Measurements from ENCODE around the gene NDUFA7. TPM values are rescaled to one million over a fixed set of nuclear protein-coding genes. Genes with fewer than 3 reads are reported as not detected.
"Not testable (repeated sequence)": the region's sequence is repeated elsewhere in the genome, so short reads cannot be mapped to it uniquely, and the experiment has no call there.

Gene NDUFA7
- total RNA-seq, 1 donor = 50.9 TPM

GRCh38 chr19:8322638-8322997 is 1.4 kb upstream of the NDUFA7 start:
- no peak for DNase-seq (ENCODE audit: low read depth in 2 of 3, low spot score in 2 of 3)

GRCh38 chr19:8321986-8322637 is 937 bp upstream of the NDUFA7 start:
- no peak for DNase-seq (ENCODE audit: low read depth in 2 of 3, low spot score in 2 of 3)

GRCh38 chr19:8320564-8321066 is 560 bp downstream of the NDUFA7 start:
- DNase-seq (ENCODE audit: low read depth in 2 of 3, low spot score in 2 of 3) = peak in 2 of 3 donors; percentile 17 to 36

GRCh38 chr19:8319807-8320520 is 1.2 kb downstream of the NDUFA7 start:
- no peak for DNase-seq (ENCODE audit: low read depth in 2 of 3, low spot score in 2 of 3)

GRCh38 chr19:8318835-8319234 is 2.3 kb downstream of the NDUFA7 start:
- DNase-seq (ENCODE audit: low read depth in 2 of 3, low spot score in 2 of 3) = peak in 2 of 3 donors; percentile 33 to 34

GRCh38 chr19:8316351-8317125 is 4.6 kb downstream of the NDUFA7 start:
- DNase-seq (ENCODE audit: low read depth in 2 of 3, low spot score in 2 of 3) = no peak

- DNase-seq (ENCODE audit: low read depth in 2 of 3, low spot score in 2 of 3) = not testable (repeated sequence)
Observed at GRCh38 chr19:8314981-8315640, 6.1 kb downstream of the NDUFA7 start.

- DNase-seq (ENCODE audit: low read depth in 2 of 3, low spot score in 2 of 3) = no peak
Observed at GRCh38 chr19:8311461-8312260, 9.5 kb downstream of the NDUFA7 start.

GRCh38 chr19:8310342-8311055 is 10.7 kb downstream of the NDUFA7 start:
- no peak for DNase-seq (ENCODE audit: low read depth in 2 of 3, low spot score in 2 of 3)

- no peak for DNase-seq (ENCODE audit: low read depth in 2 of 3, low spot score in 2 of 3)
Observed at GRCh38 chr19:8308891-8309291, 12.3 kb downstream of the NDUFA7 start.

- DNase-seq (ENCODE audit: low read depth in 2 of 3, low spot score in 2 of 3) = peak; percentile 81 to 87 (median 85)
Observed at GRCh38 chr19:8307965-8308866, 13.0 kb downstream of the NDUFA7 start, which contains the start of gene CD320. Gene CD320 (minus strand): TSS chr19:8308358. CDS start chr19:8308290, 68 bp downstream.

- no peak for DNase-seq (ENCODE audit: low read depth in 2 of 3, low spot score in 2 of 3)
Observed at GRCh38 chr19:8307400-8307964, 13.7 kb downstream of the NDUFA7 start.

GRCh38 chr19:8306235-8307054 is 14.7 kb downstream of the NDUFA7 start:
- no peak for DNase-seq (ENCODE audit: low read depth in 2 of 3, low spot score in 2 of 3)

GRCh38 chr19:8305798-8306197 is 15.4 kb downstream of the NDUFA7 start:
- no peak for DNase-seq (ENCODE audit: low read depth in 2 of 3, low spot score in 2 of 3)

GRCh38 chr19:8304841-8305621 is 16.1 kb downstream of the NDUFA7 start:
- no peak for DNase-seq (ENCODE audit: low read depth in 2 of 3, low spot score in 2 of 3)

GRCh38 chr19:8302734-8303133 is 18.4 kb downstream of the NDUFA7 start:
- no peak for DNase-seq (ENCODE audit: low read depth in 2 of 3, low spot score in 2 of 3)

All from hematopoietic multipotent progenitor cell (in vitro differentiated cells).